ENCODE data around the gene CALD1. TPM values are rescaled to one million over a fixed set of nuclear protein-coding genes. Genes with fewer than 3 reads are reported as not detected.

CALD1 gene
- total RNA-seq, 1 experiment from 2014 or later, result 147 TPM

DNA sequence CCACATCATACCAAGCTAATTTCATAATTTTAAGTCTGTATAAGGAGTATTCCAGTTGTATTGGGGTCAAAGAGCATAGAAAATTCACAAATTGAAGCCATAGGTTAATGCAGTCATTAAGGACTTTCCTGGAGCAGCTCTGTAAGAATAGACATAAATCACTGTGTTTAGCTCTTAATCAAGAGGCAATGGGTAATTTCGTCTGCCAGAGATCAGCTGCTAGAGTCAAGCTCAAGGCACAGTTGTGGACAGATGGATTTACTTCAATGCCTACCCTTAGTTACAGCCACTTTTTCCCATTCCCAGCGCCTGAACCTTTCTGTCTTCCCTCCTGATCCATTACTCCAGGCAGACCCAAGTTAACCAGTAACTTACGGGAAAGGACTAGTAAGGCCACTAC, 166.3 kb downstream of the CALD1 start:
- no peaks in the 10 kb centered on the region for H3K9me3 Mint-ChIP-seq
- H3K27me3 Mint-ChIP-seq (ENCODE audit: low read depth), result no peaks in the 10 kb centered on the region
- POLR2A ChIA-PET, result no interaction called here
- ATAC-seq (no peak), DNase-seq (ENCODE audit: low spot score) (no peak)
- CTCF ChIA-PET, result no interaction called here
- TF ChIP-seq MAX (CRISPR knock-in tag; IDR thresholded peaks at IDR 0.05) (no peak), ZNF138 (CRISPR knock-in tag; conservative IDR thresholded peaks at IDR 0.05) (no peak), PRRX2 (CRISPR knock-in tag; IDR thresholded peaks at IDR 0.05) (no peak), FOXP4 (CRISPR knock-in tag; IDR thresholded peaks at IDR 0.05) (no peak), ZNF263 (CRISPR knock-in tag; IDR thresholded peaks at IDR 0.05; ENCODE audit: low read depth) (no peak), USF2 (CRISPR knock-in tag; IDR thresholded peaks at IDR 0.05) (no peak), NR2C2 (CRISPR knock-in tag; IDR thresholded peaks at IDR 0.05) (no peak), ATF1 (CRISPR knock-in tag; IDR thresholded peaks at IDR 0.05) (no peak)
- TF ChIP-seq, protein P1, sequence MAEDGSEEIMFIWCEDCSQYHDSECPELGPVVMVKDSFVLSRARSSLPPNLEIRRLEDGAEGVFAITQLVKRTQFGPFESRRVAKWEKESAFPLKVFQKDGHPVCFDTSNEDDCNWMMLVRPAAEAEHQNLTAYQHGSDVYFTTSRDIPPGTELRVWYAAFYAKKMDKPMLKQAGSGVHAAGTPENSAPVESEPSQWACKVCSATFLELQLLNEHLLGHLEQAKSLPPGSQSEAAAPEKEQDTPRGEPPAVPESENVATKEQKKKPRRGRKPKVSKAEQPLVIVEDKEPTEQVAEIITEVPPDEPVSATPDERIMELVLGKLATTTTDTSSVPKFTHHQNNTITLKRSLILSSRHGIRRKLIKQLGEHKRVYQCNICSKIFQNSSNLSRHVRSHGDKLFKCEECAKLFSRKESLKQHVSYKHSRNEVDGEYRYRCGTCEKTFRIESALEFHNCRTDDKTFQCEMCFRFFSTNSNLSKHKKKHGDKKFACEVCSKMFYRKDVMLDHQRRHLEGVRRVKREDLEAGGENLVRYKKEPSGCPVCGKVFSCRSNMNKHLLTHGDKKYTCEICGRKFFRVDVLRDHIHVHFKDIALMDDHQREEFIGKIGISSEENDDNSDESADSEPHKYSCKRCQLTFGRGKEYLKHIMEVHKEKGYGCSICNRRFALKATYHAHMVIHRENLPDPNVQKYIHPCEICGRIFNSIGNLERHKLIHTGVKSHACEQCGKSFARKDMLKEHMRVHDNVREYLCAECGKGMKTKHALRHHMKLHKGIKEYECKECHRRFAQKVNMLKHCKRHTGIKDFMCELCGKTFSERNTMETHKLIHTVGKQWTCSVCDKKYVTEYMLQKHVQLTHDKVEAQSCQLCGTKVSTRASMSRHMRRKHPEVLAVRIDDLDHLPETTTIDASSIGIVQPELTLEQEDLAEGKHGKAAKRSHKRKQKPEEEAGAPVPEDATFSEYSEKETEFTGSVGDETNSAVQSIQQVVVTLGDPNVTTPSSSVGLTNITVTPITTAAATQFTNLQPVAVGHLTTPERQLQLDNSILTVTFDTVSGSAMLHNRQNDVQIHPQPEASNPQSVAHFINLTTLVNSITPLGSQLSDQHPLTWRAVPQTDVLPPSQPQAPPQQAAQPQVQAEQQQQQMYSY (CRISPR knock-in tag; IDR thresholded peaks at IDR 0.05), result no peak
- TF ChIP-seq, protein P2, sequence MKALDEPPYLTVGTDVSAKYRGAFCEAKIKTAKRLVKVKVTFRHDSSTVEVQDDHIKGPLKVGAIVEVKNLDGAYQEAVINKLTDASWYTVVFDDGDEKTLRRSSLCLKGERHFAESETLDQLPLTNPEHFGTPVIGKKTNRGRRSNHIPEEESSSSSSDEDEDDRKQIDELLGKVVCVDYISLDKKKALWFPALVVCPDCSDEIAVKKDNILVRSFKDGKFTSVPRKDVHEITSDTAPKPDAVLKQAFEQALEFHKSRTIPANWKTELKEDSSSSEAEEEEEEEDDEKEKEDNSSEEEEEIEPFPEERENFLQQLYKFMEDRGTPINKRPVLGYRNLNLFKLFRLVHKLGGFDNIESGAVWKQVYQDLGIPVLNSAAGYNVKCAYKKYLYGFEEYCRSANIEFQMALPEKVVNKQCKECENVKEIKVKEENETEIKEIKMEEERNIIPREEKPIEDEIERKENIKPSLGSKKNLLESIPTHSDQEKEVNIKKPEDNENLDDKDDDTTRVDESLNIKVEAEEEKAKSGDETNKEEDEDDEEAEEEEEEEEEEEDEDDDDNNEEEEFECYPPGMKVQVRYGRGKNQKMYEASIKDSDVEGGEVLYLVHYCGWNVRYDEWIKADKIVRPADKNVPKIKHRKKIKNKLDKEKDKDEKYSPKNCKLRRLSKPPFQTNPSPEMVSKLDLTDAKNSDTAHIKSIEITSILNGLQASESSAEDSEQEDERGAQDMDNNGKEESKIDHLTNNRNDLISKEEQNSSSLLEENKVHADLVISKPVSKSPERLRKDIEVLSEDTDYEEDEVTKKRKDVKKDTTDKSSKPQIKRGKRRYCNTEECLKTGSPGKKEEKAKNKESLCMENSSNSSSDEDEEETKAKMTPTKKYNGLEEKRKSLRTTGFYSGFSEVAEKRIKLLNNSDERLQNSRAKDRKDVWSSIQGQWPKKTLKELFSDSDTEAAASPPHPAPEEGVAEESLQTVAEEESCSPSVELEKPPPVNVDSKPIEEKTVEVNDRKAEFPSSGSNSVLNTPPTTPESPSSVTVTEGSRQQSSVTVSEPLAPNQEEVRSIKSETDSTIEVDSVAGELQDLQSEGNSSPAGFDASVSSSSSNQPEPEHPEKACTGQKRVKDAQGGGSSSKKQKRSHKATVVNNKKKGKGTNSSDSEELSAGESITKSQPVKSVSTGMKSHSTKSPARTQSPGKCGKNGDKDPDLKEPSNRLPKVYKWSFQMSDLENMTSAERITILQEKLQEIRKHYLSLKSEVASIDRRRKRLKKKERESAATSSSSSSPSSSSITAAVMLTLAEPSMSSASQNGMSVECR (CRISPR knock-in tag; IDR thresholded peaks at IDR 0.05; ENCODE audit: borderline replicate concordance), result no peak
- TF ChIP-seq, protein P3, sequence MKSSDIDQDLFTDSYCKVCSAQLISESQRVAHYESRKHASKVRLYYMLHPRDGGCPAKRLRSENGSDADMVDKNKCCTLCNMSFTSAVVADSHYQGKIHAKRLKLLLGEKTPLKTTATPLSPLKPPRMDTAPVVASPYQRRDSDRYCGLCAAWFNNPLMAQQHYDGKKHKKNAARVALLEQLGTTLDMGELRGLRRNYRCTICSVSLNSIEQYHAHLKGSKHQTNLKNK (CRISPR knock-in tag; IDR thresholded peaks at IDR 0.05), result no peak
- peaks cover 30% of the 10 kb centered on the region for H3K36me3 Mint-ChIP-seq
- H3K27ac Mint-ChIP-seq, result no peak overlapping the region
- no peak overlapping the region for H3K4me3 Mint-ChIP-seq
- peaks cover 16% of the 10 kb centered on the region for H3K4me1 Mint-ChIP-seq

DNA sequence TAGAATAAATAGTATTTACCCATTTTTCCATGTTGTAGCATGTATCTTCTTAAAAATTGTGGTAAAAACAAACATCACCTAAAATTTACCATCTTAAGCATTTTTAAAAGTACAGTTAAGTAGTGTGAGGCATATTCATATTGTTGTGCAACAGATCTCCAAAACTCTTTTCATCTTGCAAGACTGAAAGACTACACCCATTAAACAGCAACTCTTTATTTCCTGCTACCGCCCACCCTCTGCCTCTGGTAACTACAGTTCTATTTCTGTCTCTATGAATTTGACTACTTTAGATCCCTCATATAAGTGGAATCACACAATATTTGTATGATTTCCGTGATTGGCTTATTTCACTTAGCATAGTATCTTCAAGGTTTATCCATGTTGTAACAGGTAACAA, 166.8 kb downstream of the CALD1 start:
- Mint-ChIP-seq H3K4me3 (no peak overlapping the region), H3K4me1 (peaks cover 10% of the 10 kb centered on the region), H3K27ac (no peak overlapping the region), H3K27me3 (ENCODE audit: low read depth) (no peaks in the 10 kb centered on the region), H3K9me3 (no peaks in the 10 kb centered on the region), H3K36me3 (peaks cover 31% of the 10 kb centered on the region)
- ATAC-seq (no peak), DNase-seq (ENCODE audit: low spot score) (no peak)
- ChIA-PET CTCF (interaction anchor here (0.7 kb wide), 1 partner anchor 142 kb away, joined by 4 read pairs; no protein-coding TSS in a partner anchor), POLR2A (no interaction called here)
- TF ChIP-seq ATF1 (CRISPR knock-in tag; IDR thresholded peaks at IDR 0.05) (no peak), JAZF1 (CRISPR knock-in tag; IDR thresholded peaks at IDR 0.05) (no peak), CREM (CRISPR knock-in tag; IDR thresholded peaks at IDR 0.05) (no peak)
- TF ChIP-seq, protein P4, sequence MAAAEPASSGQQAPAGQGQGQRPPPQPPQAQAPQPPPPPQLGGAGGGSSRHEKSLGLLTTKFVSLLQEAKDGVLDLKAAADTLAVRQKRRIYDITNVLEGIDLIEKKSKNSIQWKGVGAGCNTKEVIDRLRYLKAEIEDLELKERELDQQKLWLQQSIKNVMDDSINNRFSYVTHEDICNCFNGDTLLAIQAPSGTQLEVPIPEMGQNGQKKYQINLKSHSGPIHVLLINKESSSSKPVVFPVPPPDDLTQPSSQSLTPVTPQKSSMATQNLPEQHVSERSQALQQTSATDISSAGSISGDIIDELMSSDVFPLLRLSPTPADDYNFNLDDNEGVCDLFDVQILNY (CRISPR knock-in tag; IDR thresholded peaks at IDR 0.05), result no peak

Data from WTC11 (cell line).